Endothelial cell of umbilical vein (primary cell): ENCODE data around the gene FSD1. TPM values are rescaled to one million over a fixed set of nuclear protein-coding genes. Genes with fewer than 3 reads are reported as not detected.

Source experiments
- BruUV-seq: library from RNA; stranded (reverse); fragments of 400-500 nt; replicated peaks from 2 replicates; lab custom pipeline; 2021; lab: Mats Ljungman, UMichigan
- CTCF ChIA-PET: fragments of 300-600, 350-600 bp; sonication (Branson Sonifier 250); formaldehyde crosslinking; loops from one replicate; lab custom pipeline; 2021; ENCODE audit warnings: antibody characterized with exemption, inconsistent platforms; lab: Charles Lee
- POLR2A ChIA-PET: fragments of 300-600, 350-600 bp; sonication (Branson Sonifier 250); formaldehyde crosslinking; loops from one replicate; lab custom pipeline; 2021; ENCODE audit warnings: antibody characterized with exemption, inconsistent platforms; lab: Charles Lee
- DNase-seq: peaks from one replicate; pipeline ENCODE4 v3.0.0-alpha.2; 2011; ENCODE audit warnings: low read depth, low spot score
- FAIRE-seq: peaks from 2 replicates; lab custom pipeline; 2011; peaks lifted over from hg19 to GRCh38; lab: Jason Lieb, UNC
- H2AFZ ChIP-seq: 2 replicates; pipeline ENCODE4 v1.6.0; 2012; ENCODE audit warnings: low read depth, low read length, control low read depth, inconsistent platforms
- H3K27ac ChIP-seq: 2 replicates; pipeline ENCODE4 v1.5.1; 2011; ENCODE audit warnings: low read depth, mild to moderate bottlenecking, control low read depth, low read length, moderate library complexity; ENCODE audit not compliant: insufficient read depth
- H3K27me3 ChIP-seq, 2 experiments: 2 replicates each; pipeline versions ENCODE4 v1.6.0 to v1.6.1; 2011; ENCODE audit warnings: low read length in 2 of 2, mixed read lengths in 1 of 2; ENCODE audit not compliant: control insufficient read depth in 2 of 2, insufficient read depth in 2 of 2
- H3K36me3 ChIP-seq, 2 experiments: 2 replicates in 1 of 2; 3 replicates in 1 of 2; pipeline ENCODE4 v1.5.1; 2011; ENCODE audit warnings: low read length in 2 of 2, mild to moderate bottlenecking in 1 of 2, moderate library complexity in 1 of 2; ENCODE audit not compliant: control insufficient read depth in 2 of 2, insufficient read depth in 2 of 2; ENCODE audit errors: extremely low read depth in 1 of 2
- H3K4me1 ChIP-seq: 3 replicates; pipeline ENCODE4 v1.5.1; 2011; ENCODE audit warnings: mild to moderate bottlenecking, low read length; ENCODE audit not compliant: control insufficient read depth, insufficient read depth; ENCODE audit errors: extremely low read depth
- H3K4me2 ChIP-seq: 2 replicates; pipeline ENCODE4 v1.6.1; 2011; ENCODE audit warnings: low read length, control low read depth, mixed read lengths; ENCODE audit not compliant: insufficient read depth
- H3K4me3 ChIP-seq, 3 experiments: fragments of 200-600 bp in 1 of 3; sonication (generic), shearing (Covaris generic) in 1 of 3; replicated peaks in 1 of 3; 2 replicates each; pipeline ENCODE4 v1.5.1; 2011 to 2016; ENCODE audit warnings: control low read depth in 3 of 3, low read length in 3 of 3, mild to moderate bottlenecking in 2 of 3, inconsistent platforms in 1 of 3, low read depth in 1 of 3, moderate library complexity in 1 of 3; ENCODE audit not compliant: insufficient read depth in 1 of 3
- H3K79me2 ChIP-seq: 2 replicates; pipeline ENCODE4 v1.6.0; 2012; ENCODE audit warnings: low read length, inconsistent platforms; ENCODE audit not compliant: control insufficient read depth, insufficient read depth
- H3K9ac ChIP-seq: replicated peaks from 2 replicates; pipeline ENCODE3; 2011; ENCODE audit warnings: low read length, control low read depth; ENCODE audit not compliant: insufficient read depth; ENCODE audit errors: extremely low read depth
- H3K9me1 ChIP-seq: replicated peaks from 3 replicates; pipeline ENCODE4 v1.6.0; 2011; ENCODE audit warnings: mild to moderate bottlenecking, low read length; ENCODE audit not compliant: control insufficient read depth, insufficient read depth; ENCODE audit errors: extremely low read depth
- H3K9me3 ChIP-seq: replicated peaks from 2 replicates; pipeline ENCODE4 v1.5.1; 2012; ENCODE audit warnings: low read length, inconsistent platforms; ENCODE audit not compliant: control insufficient read depth, insufficient read depth
- H4K20me1 ChIP-seq: replicated peaks from 2 replicates; pipeline ENCODE3; 2011; ENCODE audit warnings: mild to moderate bottlenecking, low read length; ENCODE audit not compliant: control insufficient read depth, insufficient read depth; ENCODE audit errors: extremely low read depth
- EZH2 ChIP-seq: IDR thresholded peaks from 2 replicates; pipeline ENCODE4 v1.6.1; 2012; ENCODE audit warnings: borderline replicate concordance, low read depth, mild to moderate bottlenecking, moderate library complexity, low read length, inconsistent platforms; ENCODE audit not compliant: severe bottlenecking
- FOS ChIP-seq: IDR thresholded peaks from 2 replicates; pipeline ENCODE4 v1.6.1; 2011; ENCODE audit warnings: mild to moderate bottlenecking, low read length, moderate library complexity, borderline replicate concordance; ENCODE audit not compliant: insufficient read depth
- GATA2 ChIP-seq: IDR thresholded peaks from 2 replicates; pipeline ENCODE4 v1.7.0; 2011; ENCODE audit warnings: low read depth, mild to moderate bottlenecking, moderate library complexity, mixed read lengths, low read length; ENCODE audit not compliant: insufficient read length, insufficient read depth
- JUN ChIP-seq: IDR thresholded peaks from 2 replicates; pipeline ENCODE4 v1.6.1; 2011; ENCODE audit warnings: borderline replicate concordance, low read depth; ENCODE audit not compliant: insufficient read length, insufficient read depth
- MYC ChIP-seq: IDR thresholded peaks from one replicate; pipeline ENCODE4 v1.6.1; 2011; ENCODE audit warnings: mild to moderate bottlenecking, low read depth, low read length
- POLR2A ChIP-seq: IDR thresholded peaks from 2 replicates; pipeline ENCODE4 v1.6.1; 2012; ENCODE audit warnings: low read depth, mild to moderate bottlenecking, control low read depth, low read length
- POLR2AphosphoS5 ChIP-seq: IDR thresholded peaks from 2 replicates; pipeline ENCODE4 v1.6.1; 2012; ENCODE audit warnings: low read depth, mild to moderate bottlenecking, control low read depth, low read length, moderate library complexity; ENCODE audit not compliant: insufficient read depth
- dilution Hi-C: fragments of 300-500 bp; cut with MboI; formaldehyde crosslinking; loops from one replicate; pipeline ENCODE4 v1.15.0; 2019; ENCODE audit warnings: low sequenced_read_pairs; ENCODE audit not compliant: extremely low pct_ligation_motif_present
- intact Hi-C: fragments of 100-400 bp; cut with micrococcal nuclease; formaldehyde crosslinking; loops from one replicate; pipeline ENCODE4 v1.10.0; 2022
- polyA plus RNA-seq, 4 experiments: library from polyadenylated mRNA; depleted of rRNA in 3 of 4; stranded (reverse) in 3 of 4; unstranded in 1 of 4; fragments of >200 nt; gene quantifications; 2 replicates each; pipeline versions ENCODE4 v1.2.1 to v1.2.3, GENCODE V29; 2011 to 2012; ENCODE audit warnings: missing spikeins in 1 of 4
- total RNA-seq: library from RNA; stranded (reverse); gene quantifications from 2 replicates; pipeline ENCODE4 v1.2.3, GENCODE V29; 2021
- TF ChIP-seq, protein P1 (sequence below), 2 donors: IDR thresholded peaks; 1 replicate in 1 of 2; 2 replicates in 1 of 2; pipeline ENCODE4 v1.5.1; 2011; ENCODE audit warnings: low read length in 2 of 2, mild to moderate bottlenecking in 2 of 2, moderate library complexity in 2 of 2, control low read depth in 1 of 2, inconsistent platforms in 1 of 2, low read depth in 1 of 2; ENCODE audit not compliant: insufficient read depth in 1 of 2; ENCODE audit errors: extremely low read depth in 1 of 2
- TF ChIP-seq, protein P2 (sequence below): IDR thresholded peaks from 2 replicates; pipeline ENCODE4 v1.6.1; 2011; ENCODE audit not compliant: insufficient read depth, insufficient read length

The FSD1 gene
- total and polyA plus RNA-seq, 2 donors (not counting 3 experiments of a cell fraction or from before 2014, with no cell fraction given) = 25.8 to 55.5 TPM

DNA sequence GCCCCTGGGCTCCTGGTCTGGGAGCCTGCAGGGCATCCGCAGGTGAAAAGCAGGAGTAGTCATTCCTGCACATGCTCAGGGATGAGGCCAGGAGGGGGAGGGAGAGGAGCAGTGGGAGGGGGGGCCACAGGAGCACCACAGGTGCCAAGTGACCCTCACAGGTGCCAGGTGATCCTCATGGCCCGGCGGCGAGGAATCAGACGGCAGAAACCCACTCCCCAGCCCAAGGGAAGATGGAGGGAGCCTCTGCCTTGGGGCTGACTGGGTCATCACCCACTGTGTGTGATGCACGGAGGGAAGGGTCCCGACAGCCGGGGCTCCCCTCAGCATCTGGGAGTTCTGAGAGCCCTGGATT, 68.6 kb downstream of the FSD1 start:
- Histone ChIP-seq H3K9ac (no peak overlapping the region), H3K79me2 (peaks cover 96% of the 10 kb centered on the region), H3K9me3 (no peaks in the 10 kb centered on the region), H3K36me3 (peaks cover 0 to 8% of the 10 kb centered on the region in 2 experiments), H2AFZ (no peak overlapping the region), H3K4me3 (no peak overlapping the region), H3K27ac (no peak overlapping the region), H4K20me1 (no peaks in the 10 kb centered on the region), H3K4me2 (no peak overlapping the region), H3K9me1 (no peaks in the 10 kb centered on the region), H3K27me3 (no peaks in the 10 kb centered on the region), H3K4me1 (peaks cover 59% of the 10 kb centered on the region)
- BruUV-seq = no TSS peak
- no peak for DNase-seq
- no peak for FAIRE-seq
- TF ChIP-seq FOS = no peak
- no peak for TF ChIP-seq JUN
- TF ChIP-seq POLR2AphosphoS5 = no peak
- no peak for TF ChIP-seq EZH2
- TF ChIP-seq, protein P1, sequence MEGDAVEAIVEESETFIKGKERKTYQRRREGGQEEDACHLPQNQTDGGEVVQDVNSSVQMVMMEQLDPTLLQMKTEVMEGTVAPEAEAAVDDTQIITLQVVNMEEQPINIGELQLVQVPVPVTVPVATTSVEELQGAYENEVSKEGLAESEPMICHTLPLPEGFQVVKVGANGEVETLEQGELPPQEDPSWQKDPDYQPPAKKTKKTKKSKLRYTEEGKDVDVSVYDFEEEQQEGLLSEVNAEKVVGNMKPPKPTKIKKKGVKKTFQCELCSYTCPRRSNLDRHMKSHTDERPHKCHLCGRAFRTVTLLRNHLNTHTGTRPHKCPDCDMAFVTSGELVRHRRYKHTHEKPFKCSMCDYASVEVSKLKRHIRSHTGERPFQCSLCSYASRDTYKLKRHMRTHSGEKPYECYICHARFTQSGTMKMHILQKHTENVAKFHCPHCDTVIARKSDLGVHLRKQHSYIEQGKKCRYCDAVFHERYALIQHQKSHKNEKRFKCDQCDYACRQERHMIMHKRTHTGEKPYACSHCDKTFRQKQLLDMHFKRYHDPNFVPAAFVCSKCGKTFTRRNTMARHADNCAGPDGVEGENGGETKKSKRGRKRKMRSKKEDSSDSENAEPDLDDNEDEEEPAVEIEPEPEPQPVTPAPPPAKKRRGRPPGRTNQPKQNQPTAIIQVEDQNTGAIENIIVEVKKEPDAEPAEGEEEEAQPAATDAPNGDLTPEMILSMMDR (IDR thresholded peaks at IDR 0.05; ENCODE audit: extremely low read depth in 1 of 2, insufficient read depth in 1 of 2, low read depth in 1 of 2, low read length in 2 of 2) = no peak
- TF ChIP-seq POLR2A = no peak
- TF ChIP-seq MYC = no peak
- TF ChIP-seq, protein P2, sequence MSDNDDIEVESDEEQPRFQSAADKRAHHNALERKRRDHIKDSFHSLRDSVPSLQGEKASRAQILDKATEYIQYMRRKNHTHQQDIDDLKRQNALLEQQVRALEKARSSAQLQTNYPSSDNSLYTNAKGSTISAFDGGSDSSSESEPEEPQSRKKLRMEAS = no peak
- no peak for TF ChIP-seq GATA2
- CTCF ChIA-PET = interaction anchor here (1.0 to 2.4 kb wide), 2 partner anchors 26 to 27 kb away, joined by 4 to 8 read pairs; partner anchors contain the start of gene SH3GL1
- POLR2A ChIA-PET = no interaction called here
- dilution Hi-C loops (no loop called here), intact Hi-C loops (no loop called here)

Other genes with a start within 250 kb of the FSD1 start
- gene ZBTB7A, start 237.7 kb upstream of the FSD1 start, total RNA-seq = 28.0 and 29.0 TPM in 2 replicates
- 8.2 and 10.8 TPM in 2 replicates for gene ZBTB7A, start 237.7 kb upstream of the FSD1 start, polyA plus RNA-seq
- gene MAP2K2, start 180.5 kb upstream of the FSD1 start, total RNA-seq = 171 TPM in 2 replicates
- gene MAP2K2, start 180.5 kb upstream of the FSD1 start, polyA plus RNA-seq = 126 and 161 TPM in 2 replicates
- not detected in 2 replicates for gene CREB3L3, start 151.0 kb upstream of the FSD1 start, total RNA-seq
- not detected in 2 replicates for gene CREB3L3, start 151.0 kb upstream of the FSD1 start, polyA plus RNA-seq
- 26.9 and 28.1 TPM in 2 replicates for gene SIRT6, start 122.0 kb upstream of the FSD1 start, total RNA-seq
- gene SIRT6, start 122.0 kb upstream of the FSD1 start, polyA plus RNA-seq = 36.6 and 41.2 TPM in 2 replicates
- 0.18 and 0.27 TPM in 2 replicates for gene ANKRD24, start 121.9 kb upstream of the FSD1 start, total RNA-seq
- gene ANKRD24, start 121.9 kb upstream of the FSD1 start, polyA plus RNA-seq = 0.07 and 0.08 TPM in 2 replicates
- 0.29 and 0.46 TPM in 2 replicates for gene EBI3, start 75.1 kb upstream of the FSD1 start, total RNA-seq
- 1.0 and 1.8 TPM in 2 replicates for gene EBI3, start 75.1 kb upstream of the FSD1 start, polyA plus RNA-seq
- gene YJU2, start 57.5 kb upstream of the FSD1 start, total RNA-seq = 21.5 and 23.0 TPM in 2 replicates
- gene YJU2, start 57.5 kb upstream of the FSD1 start, polyA plus RNA-seq = 20.7 and 22.9 TPM in 2 replicates
- gene SHD, start 25.3 kb upstream of the FSD1 start, total RNA-seq = not detected in 2 replicates
- gene SHD, start 25.3 kb upstream of the FSD1 start, polyA plus RNA-seq = not detected in 2 replicates
- gene TMIGD2, start 2.2 kb upstream of the FSD1 start, total RNA-seq = not detected in 2 replicates
- gene TMIGD2, start 2.2 kb upstream of the FSD1 start, polyA plus RNA-seq = not detected in 2 replicates
- 11.8 and 12.2 TPM in 2 replicates for gene STAP2, start 34.2 kb downstream of the FSD1 start, total RNA-seq
- gene STAP2, start 34.2 kb downstream of the FSD1 start, polyA plus RNA-seq = 21.7 and 21.8 TPM in 2 replicates
- 21.1 and 22.1 TPM in 2 replicates for gene MPND, start 39.0 kb downstream of the FSD1 start, total RNA-seq
- 13.8 and 14.8 TPM in 2 replicates for gene MPND, start 39.0 kb downstream of the FSD1 start, polyA plus RNA-seq
- gene SH3GL1, start 95.9 kb downstream of the FSD1 start, total RNA-seq = 143 and 153 TPM in 2 replicates
- gene SH3GL1, start 95.9 kb downstream of the FSD1 start, polyA plus RNA-seq = 145 and 191 TPM in 2 replicates
- 44.5 and 47.8 TPM in 2 replicates for gene CHAF1A, start 98.0 kb downstream of the FSD1 start, total RNA-seq
- 19.5 and 32.1 TPM in 2 replicates for gene CHAF1A, start 98.0 kb downstream of the FSD1 start, polyA plus RNA-seq
- gene UBXN6, start 153.2 kb downstream of the FSD1 start, total RNA-seq = 78.5 and 84.5 TPM in 2 replicates
- 93.7 and 171 TPM in 2 replicates for gene UBXN6, start 153.2 kb downstream of the FSD1 start, polyA plus RNA-seq
- gene HDGFL2, start 167.7 kb downstream of the FSD1 start, total RNA-seq = 79.6 and 89.9 TPM in 2 replicates
- 27.2 and 39.1 TPM in 2 replicates for gene HDGFL2, start 167.7 kb downstream of the FSD1 start, polyA plus RNA-seq
- not detected in 2 replicates for gene PLIN4, start 213.9 kb downstream of the FSD1 start, total RNA-seq
- gene PLIN4, start 213.9 kb downstream of the FSD1 start, polyA plus RNA-seq = 0.01 TPM in 1 of 2 replicates, not detected in the other
- 0.24 TPM in 1 of 2 replicates, not detected in the other for gene PLIN5, start 230.6 kb downstream of the FSD1 start, total RNA-seq
- 0.17 and 0.24 TPM in 2 replicates for gene PLIN5, start 230.6 kb downstream of the FSD1 start, polyA plus RNA-seq
- 0.31 and 0.42 TPM in 2 replicates for gene LRG1, start 235.4 kb downstream of the FSD1 start, total RNA-seq
- gene LRG1, start 235.4 kb downstream of the FSD1 start, polyA plus RNA-seq = 0.21 and 0.24 TPM in 2 replicates